ENCODE measurements around the gene ALDH3A1.

DNA sequence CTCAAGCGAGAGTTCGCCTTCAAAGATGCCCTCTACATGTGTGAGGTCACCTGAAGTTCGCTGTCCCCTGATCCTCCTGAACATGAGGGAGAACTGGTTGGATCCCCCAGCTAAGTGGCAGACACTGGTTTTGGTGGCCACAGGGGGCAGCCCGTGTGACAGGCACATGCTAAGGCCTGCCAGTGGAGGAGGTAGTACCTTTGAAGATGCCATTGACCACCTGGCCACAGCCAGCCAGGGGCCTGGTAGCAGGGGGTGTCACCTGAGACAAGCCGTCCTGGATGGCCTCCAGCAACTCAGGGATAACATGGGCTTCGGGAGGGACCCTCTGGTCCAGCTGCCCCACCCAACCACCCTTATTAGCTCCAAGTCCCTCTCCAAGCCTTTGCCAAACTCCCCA is 7.3 kb upstream of the ALDH3A1 start:
- TF ChIP-seq, protein P1, sequence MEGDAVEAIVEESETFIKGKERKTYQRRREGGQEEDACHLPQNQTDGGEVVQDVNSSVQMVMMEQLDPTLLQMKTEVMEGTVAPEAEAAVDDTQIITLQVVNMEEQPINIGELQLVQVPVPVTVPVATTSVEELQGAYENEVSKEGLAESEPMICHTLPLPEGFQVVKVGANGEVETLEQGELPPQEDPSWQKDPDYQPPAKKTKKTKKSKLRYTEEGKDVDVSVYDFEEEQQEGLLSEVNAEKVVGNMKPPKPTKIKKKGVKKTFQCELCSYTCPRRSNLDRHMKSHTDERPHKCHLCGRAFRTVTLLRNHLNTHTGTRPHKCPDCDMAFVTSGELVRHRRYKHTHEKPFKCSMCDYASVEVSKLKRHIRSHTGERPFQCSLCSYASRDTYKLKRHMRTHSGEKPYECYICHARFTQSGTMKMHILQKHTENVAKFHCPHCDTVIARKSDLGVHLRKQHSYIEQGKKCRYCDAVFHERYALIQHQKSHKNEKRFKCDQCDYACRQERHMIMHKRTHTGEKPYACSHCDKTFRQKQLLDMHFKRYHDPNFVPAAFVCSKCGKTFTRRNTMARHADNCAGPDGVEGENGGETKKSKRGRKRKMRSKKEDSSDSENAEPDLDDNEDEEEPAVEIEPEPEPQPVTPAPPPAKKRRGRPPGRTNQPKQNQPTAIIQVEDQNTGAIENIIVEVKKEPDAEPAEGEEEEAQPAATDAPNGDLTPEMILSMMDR (IDR thresholded peaks at IDR 0.05; ENCODE audit: extremely low read depth in 1 of 2, insufficient read depth in 1 of 2, low read depth in 1 of 2, low read length in 2 of 2), result no peak
- TF ChIP-seq POLR2A (IDR thresholded peaks at IDR 0.05; ENCODE audit: low read depth, low read length) (no peak), POLR2AphosphoS5 (IDR thresholded peaks at IDR 0.05; ENCODE audit: insufficient read depth, low read depth, low read length) (no peak), EZH2 (IDR thresholded peaks at IDR 0.05; ENCODE audit: borderline replicate concordance, low read depth, low read length, severe bottlenecking) (no peak), JUN (IDR thresholded peaks at IDR 0.05; ENCODE audit: borderline replicate concordance, insufficient read depth, insufficient read length, low read depth) (no peak), MYC (IDR thresholded peaks at IDR 0.05; ENCODE audit: low read depth, low read length) (no peak), FOS (IDR thresholded peaks at IDR 0.05; ENCODE audit: borderline replicate concordance, insufficient read depth, low read length) (no peak), GATA2 (IDR thresholded peaks at IDR 0.05; ENCODE audit: insufficient read depth, insufficient read length, low read depth, low read length) (no peak)
- TF ChIP-seq, protein P2, sequence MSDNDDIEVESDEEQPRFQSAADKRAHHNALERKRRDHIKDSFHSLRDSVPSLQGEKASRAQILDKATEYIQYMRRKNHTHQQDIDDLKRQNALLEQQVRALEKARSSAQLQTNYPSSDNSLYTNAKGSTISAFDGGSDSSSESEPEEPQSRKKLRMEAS (IDR thresholded peaks at IDR 0.05; ENCODE audit: insufficient read depth, insufficient read length), result no peak

All from endothelial cell of umbilical vein (primary cell).